ENCODE measurements around the gene HIF3A. TPM values are rescaled to one million over a fixed set of nuclear protein-coding genes. Genes with fewer than 3 reads are reported as not detected.

The HIF3A gene
- total and polyA plus RNA-seq, 2 donors (not counting 3 experiments of a cell fraction or from before 2014, with no cell fraction given): 8.1 to 8.5 TPM

GRCh38 chr19:46291829-46292228, 5.0 kb upstream of the HIF3A start:
- ChIA-PET POLR2A (no interaction called here), CTCF (no interaction called here)
- no peak overlapping the region for H3K9ac ChIP-seq (replicated peaks; ENCODE audit: extremely low read depth, insufficient read depth, low read length)
- no peak overlapping the region for H2AFZ ChIP-seq (ENCODE audit: low read depth, low read length)
- H3K4me2 ChIP-seq (ENCODE audit: insufficient read depth, low read length): no peak overlapping the region
- DNase-seq (ENCODE audit: low read depth, low spot score): no peak
- no peaks in the 10 kb centered on the region for H3K79me2 ChIP-seq (ENCODE audit: control insufficient read depth, insufficient read depth, low read length)
- TF ChIP-seq POLR2AphosphoS5 (IDR thresholded peaks at IDR 0.05; ENCODE audit: insufficient read depth, low read depth, low read length) (no peak), POLR2A (IDR thresholded peaks at IDR 0.05; ENCODE audit: low read depth, low read length) (no peak), EZH2 (IDR thresholded peaks at IDR 0.05; ENCODE audit: borderline replicate concordance, low read depth, low read length, severe bottlenecking) (no peak), FOS (IDR thresholded peaks at IDR 0.05; ENCODE audit: borderline replicate concordance, insufficient read depth, low read length) (no peak), JUN (IDR thresholded peaks at IDR 0.05; ENCODE audit: borderline replicate concordance, insufficient read depth, insufficient read length, low read depth) (no peak), GATA2 (IDR thresholded peaks at IDR 0.05; ENCODE audit: insufficient read depth, insufficient read length, low read depth, low read length) (no peak)
- TF ChIP-seq, protein P1, sequence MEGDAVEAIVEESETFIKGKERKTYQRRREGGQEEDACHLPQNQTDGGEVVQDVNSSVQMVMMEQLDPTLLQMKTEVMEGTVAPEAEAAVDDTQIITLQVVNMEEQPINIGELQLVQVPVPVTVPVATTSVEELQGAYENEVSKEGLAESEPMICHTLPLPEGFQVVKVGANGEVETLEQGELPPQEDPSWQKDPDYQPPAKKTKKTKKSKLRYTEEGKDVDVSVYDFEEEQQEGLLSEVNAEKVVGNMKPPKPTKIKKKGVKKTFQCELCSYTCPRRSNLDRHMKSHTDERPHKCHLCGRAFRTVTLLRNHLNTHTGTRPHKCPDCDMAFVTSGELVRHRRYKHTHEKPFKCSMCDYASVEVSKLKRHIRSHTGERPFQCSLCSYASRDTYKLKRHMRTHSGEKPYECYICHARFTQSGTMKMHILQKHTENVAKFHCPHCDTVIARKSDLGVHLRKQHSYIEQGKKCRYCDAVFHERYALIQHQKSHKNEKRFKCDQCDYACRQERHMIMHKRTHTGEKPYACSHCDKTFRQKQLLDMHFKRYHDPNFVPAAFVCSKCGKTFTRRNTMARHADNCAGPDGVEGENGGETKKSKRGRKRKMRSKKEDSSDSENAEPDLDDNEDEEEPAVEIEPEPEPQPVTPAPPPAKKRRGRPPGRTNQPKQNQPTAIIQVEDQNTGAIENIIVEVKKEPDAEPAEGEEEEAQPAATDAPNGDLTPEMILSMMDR (IDR thresholded peaks at IDR 0.05; ENCODE audit: extremely low read depth in 1 of 2, insufficient read depth in 1 of 2, low read depth in 1 of 2, low read length in 2 of 2): no peak
- no peak for FAIRE-seq
- no peaks in the 10 kb centered on the region for H3K36me3 ChIP-seq (ENCODE audit: control insufficient read depth in 2 of 2, extremely low read depth in 1 of 2, insufficient read depth in 2 of 2, low read length in 2 of 2)
- H4K20me1 ChIP-seq (replicated peaks; ENCODE audit: control insufficient read depth, extremely low read depth, insufficient read depth, low read length): no peaks in the 10 kb centered on the region
- H3K27me3 ChIP-seq (ENCODE audit: control insufficient read depth in 2 of 2, insufficient read depth in 2 of 2, low read length in 2 of 2): peaks cover 0 to 4% of the 10 kb centered on the region in 2 experiments
- no TSS peak for BruUV-seq (replicated peaks)
- intact Hi-C loops (cut with micrococcal nuclease) (no loop called here), dilution Hi-C loops (cut with MboI; ENCODE audit: extremely low pct_ligation_motif_present, low sequenced_read_pairs) (no loop called here)
- H3K9me1 ChIP-seq (replicated peaks; ENCODE audit: control insufficient read depth, extremely low read depth, insufficient read depth, low read length): no peaks in the 10 kb centered on the region
- no peak overlapping the region for H3K4me3 ChIP-seq (replicated peaks in 1 of 3; ENCODE audit: insufficient read depth in 1 of 3, low read depth in 1 of 3, low read length in 3 of 3)
- no peaks in the 10 kb centered on the region for H3K9me3 ChIP-seq (replicated peaks; ENCODE audit: control insufficient read depth, insufficient read depth, low read length)
- peaks cover 14% of the 10 kb centered on the region for H3K4me1 ChIP-seq (ENCODE audit: control insufficient read depth, extremely low read depth, insufficient read depth, low read length)
- H3K27ac ChIP-seq (ENCODE audit: insufficient read depth, low read depth, low read length): no peak overlapping the region
